ENCODE results near the gene PPP3CB. TPM values are rescaled to one million over a fixed set of nuclear protein-coding genes. Genes with fewer than 3 reads are reported as not detected.

PPP3CB gene
- polyA plus RNA-seq, 3 donors: 4.8 to 18.9 (median 6.5) TPM

GRCh38 chr10:73404690-73405089, 91.1 kb downstream of the PPP3CB start:
- no peaks in the 10 kb centered on the region for H3K9me3 ChIP-seq (replicated peaks in 1 of 2; ENCODE audit: control insufficient read depth in 1 of 2, insufficient read depth in 1 of 2, low read length in 2 of 2)
- peak overlapping the region in 1 of 7 donors; percentile 21 for H3K27ac Mint-ChIP-seq
- H3K9me3 Mint-ChIP-seq: peaks cover 0 to 2% (median 0%) of the 10 kb centered on the region in 7 donors
- H3K36me3 Mint-ChIP-seq: peaks cover 23 to 25% of the 10 kb centered on the region in 2 donors
- H3K4me1 Mint-ChIP-seq: peaks cover 15% of the 10 kb centered on the region
- TF ChIP-seq CTCF (IDR thresholded peaks at IDR 0.05): no peak
- no peak overlapping the region for H3K9ac ChIP-seq (ENCODE audit: insufficient read depth, low read length, poor library complexity, severe bottlenecking)
- no peak overlapping the region for H3K27ac ChIP-seq (ENCODE audit: low read depth in 1 of 2, low read length in 2 of 2)
- no peak overlapping the region for H3K4me3 ChIP-seq (replicated peaks in 1 of 3; ENCODE audit: low read depth in 2 of 3, low read length in 3 of 3)
- no peak overlapping the region for H3K4me3 Mint-ChIP-seq
- no peaks in the 10 kb centered on the region for H3K27me3 Mint-ChIP-seq (ENCODE audit: low read depth in 3 of 3)
- peaks cover 12 to 33% of the 10 kb centered on the region in 2 donors for H3K36me3 ChIP-seq (replicated peaks in 1 of 2; ENCODE audit: control insufficient read depth in 1 of 2, insufficient read depth in 2 of 2, low read length in 2 of 2)
- H2AFZ ChIP-seq (ENCODE audit: insufficient read depth, low read depth, low read length, poor library complexity, severe bottlenecking): no peak overlapping the region
- H3K79me2 ChIP-seq (ENCODE audit: insufficient read depth, low read length): peaks cover 99% of the 10 kb centered on the region
- 100% methylated on average over 8 of the region's 9 CpGs for WGBS (ENCODE audit: insufficient coverage)
- intact Hi-C loops (cut with micrococcal nuclease): no loop called here
- H3K4me2 ChIP-seq (replicated peaks; ENCODE audit: extremely low read depth, low read length, poor library complexity, severe bottlenecking): no peak overlapping the region
- peaks cover 97% of the 10 kb centered on the region for H4K20me1 ChIP-seq (ENCODE audit: insufficient read depth, low read length)
- no peak for DNase-seq
- H3K4me1 ChIP-seq (ENCODE audit: control insufficient read depth in 1 of 2, insufficient read depth in 2 of 2, low read length in 2 of 2): no peaks in the 10 kb centered on the region
- H3K27me3 ChIP-seq (ENCODE audit: control insufficient read depth in 2 of 2, insufficient read depth in 2 of 2, low read length in 2 of 2): no peaks in the 10 kb centered on the region

- Mint-ChIP-seq H3K36me3 (peaks cover 35 to 41% of the 10 kb centered on the region in 2 donors), H3K9me3 (no peaks in the 10 kb centered on the region), H3K27me3 (ENCODE audit: low read depth in 3 of 3) (no peaks in the 10 kb centered on the region), H3K27ac (peak overlapping the region in 1 of 7 donors; percentile 50), H3K4me1 (peaks cover 3% of the 10 kb centered on the region), H3K4me3 (no peak overlapping the region)
- H3K4me1 ChIP-seq (ENCODE audit: control insufficient read depth in 1 of 2, insufficient read depth in 2 of 2, low read length in 2 of 2): no peaks in the 10 kb centered on the region
- peaks cover 86% of the 10 kb centered on the region for H4K20me1 ChIP-seq (ENCODE audit: insufficient read depth, low read length)
- peaks cover 75% of the 10 kb centered on the region for H3K79me2 ChIP-seq (ENCODE audit: insufficient read depth, low read length)
- H3K36me3 ChIP-seq (replicated peaks in 1 of 2; ENCODE audit: control insufficient read depth in 1 of 2, insufficient read depth in 2 of 2, low read length in 2 of 2): peaks cover 23 to 48% of the 10 kb centered on the region in 2 donors
- DNase-seq: no peak
- H3K9me3 ChIP-seq (replicated peaks in 1 of 2; ENCODE audit: control insufficient read depth in 1 of 2, insufficient read depth in 1 of 2, low read length in 2 of 2): no peaks in the 10 kb centered on the region
- no peak overlapping the region for H3K4me3 ChIP-seq (replicated peaks in 1 of 3; ENCODE audit: low read depth in 2 of 3, low read length in 3 of 3)
- WGBS (ENCODE audit: insufficient coverage): 100% methylated on average over 6 of the region's 6 CpGs
- no peak for TF ChIP-seq CTCF (IDR thresholded peaks at IDR 0.05)
- H2AFZ ChIP-seq (ENCODE audit: insufficient read depth, low read depth, low read length, poor library complexity, severe bottlenecking): no peak overlapping the region
- no peak overlapping the region for H3K9ac ChIP-seq (ENCODE audit: insufficient read depth, low read length, poor library complexity, severe bottlenecking)
- H3K27ac ChIP-seq (ENCODE audit: low read depth in 1 of 2, low read length in 2 of 2): no peak overlapping the region
- no peak overlapping the region for H3K4me2 ChIP-seq (replicated peaks; ENCODE audit: extremely low read depth, low read length, poor library complexity, severe bottlenecking)
- intact Hi-C loops (cut with micrococcal nuclease): no loop called here
- H3K27me3 ChIP-seq (ENCODE audit: control insufficient read depth in 2 of 2, insufficient read depth in 2 of 2, low read length in 2 of 2): no peaks in the 10 kb centered on the region
These were observed 94.2 kb downstream of the PPP3CB start for GRCh38 chr10:73401636-73402035.

Data from CD14-positive monocyte (primary cell).